Measurements from ENCODE around the gene MPHOSPH10. TPM values are rescaled to one million over a fixed set of nuclear protein-coding genes. Genes with fewer than 3 reads are reported as not detected.

MPHOSPH10 gene
- total RNA-seq, 1 experiment from 2014 or later = 34.1 TPM

DNA sequence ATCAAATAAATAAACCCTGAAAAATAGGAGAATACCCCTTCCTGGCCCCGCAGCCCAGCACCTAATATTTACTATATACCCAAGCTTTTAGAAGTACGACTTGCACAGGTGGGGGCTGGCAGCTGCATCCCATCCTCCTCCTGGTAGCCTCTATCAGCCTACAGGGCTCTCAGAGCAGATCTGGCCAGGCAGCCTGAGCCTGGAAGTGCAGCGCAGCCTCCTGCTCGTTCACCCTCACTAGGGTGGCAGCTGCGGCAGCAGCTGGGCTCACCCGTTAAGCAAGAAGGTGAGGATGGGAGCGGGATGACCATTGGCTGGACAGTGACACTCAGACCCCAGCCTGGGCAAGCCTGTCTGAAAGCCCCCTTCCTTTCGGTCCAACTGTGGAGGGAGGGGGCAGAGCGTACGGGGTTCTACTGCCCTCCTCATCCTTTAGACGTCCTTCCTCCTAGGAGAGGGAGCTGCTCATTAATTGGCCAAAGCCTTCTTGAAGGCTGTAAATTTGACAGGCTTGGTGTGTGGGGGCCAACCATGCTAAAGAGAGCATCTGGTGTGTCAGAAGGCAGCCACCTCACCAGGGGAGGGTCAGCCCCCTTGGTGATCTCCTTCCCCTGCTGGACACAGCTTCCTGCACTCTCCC, 23.3 kb downstream of the MPHOSPH10 start:
- no peak for TF ChIP-seq SIN3A (IDR thresholded peaks at IDR 0.05; ENCODE audit: borderline replicate concordance, insufficient read depth, low read depth, low read length)
- TF ChIP-seq POLR2AphosphoS5 (IDR thresholded peaks at IDR 0.05; ENCODE audit: low read depth, low read length) = no peak
- TF ChIP-seq, protein P1, sequence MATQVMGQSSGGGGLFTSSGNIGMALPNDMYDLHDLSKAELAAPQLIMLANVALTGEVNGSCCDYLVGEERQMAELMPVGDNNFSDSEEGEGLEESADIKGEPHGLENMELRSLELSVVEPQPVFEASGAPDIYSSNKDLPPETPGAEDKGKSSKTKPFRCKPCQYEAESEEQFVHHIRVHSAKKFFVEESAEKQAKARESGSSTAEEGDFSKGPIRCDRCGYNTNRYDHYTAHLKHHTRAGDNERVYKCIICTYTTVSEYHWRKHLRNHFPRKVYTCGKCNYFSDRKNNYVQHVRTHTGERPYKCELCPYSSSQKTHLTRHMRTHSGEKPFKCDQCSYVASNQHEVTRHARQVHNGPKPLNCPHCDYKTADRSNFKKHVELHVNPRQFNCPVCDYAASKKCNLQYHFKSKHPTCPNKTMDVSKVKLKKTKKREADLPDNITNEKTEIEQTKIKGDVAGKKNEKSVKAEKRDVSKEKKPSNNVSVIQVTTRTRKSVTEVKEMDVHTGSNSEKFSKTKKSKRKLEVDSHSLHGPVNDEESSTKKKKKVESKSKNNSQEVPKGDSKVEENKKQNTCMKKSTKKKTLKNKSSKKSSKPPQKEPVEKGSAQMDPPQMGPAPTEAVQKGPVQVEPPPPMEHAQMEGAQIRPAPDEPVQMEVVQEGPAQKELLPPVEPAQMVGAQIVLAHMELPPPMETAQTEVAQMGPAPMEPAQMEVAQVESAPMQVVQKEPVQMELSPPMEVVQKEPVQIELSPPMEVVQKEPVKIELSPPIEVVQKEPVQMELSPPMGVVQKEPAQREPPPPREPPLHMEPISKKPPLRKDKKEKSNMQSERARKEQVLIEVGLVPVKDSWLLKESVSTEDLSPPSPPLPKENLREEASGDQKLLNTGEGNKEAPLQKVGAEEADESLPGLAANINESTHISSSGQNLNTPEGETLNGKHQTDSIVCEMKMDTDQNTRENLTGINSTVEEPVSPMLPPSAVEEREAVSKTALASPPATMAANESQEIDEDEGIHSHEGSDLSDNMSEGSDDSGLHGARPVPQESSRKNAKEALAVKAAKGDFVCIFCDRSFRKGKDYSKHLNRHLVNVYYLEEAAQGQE (IDR thresholded peaks at IDR 0.05; ENCODE audit: insufficient read depth in 1 of 2, low read depth in 2 of 2, low read length in 1 of 2) = no peak
- no TSS peak for BruUV-seq (replicated peaks)
- H3K4me3 ChIP-seq (ENCODE audit: low read depth in 2 of 2, low read length in 2 of 2) = no peak overlapping the region
- DNase-seq (ENCODE audit: low read depth, low spot score) = no peak
- no peak for ATAC-seq
- H3K4me1 ChIP-seq (ENCODE audit: control insufficient read depth, insufficient read depth, low read length) = no peaks in the 10 kb centered on the region
- peaks cover 4% of the 10 kb centered on the region for H3K36me3 ChIP-seq (ENCODE audit: control insufficient read depth, insufficient read depth, low read length)
- in situ Hi-C loops (cut with HindIII; ENCODE audit: low pct_unique_long_range_greater_than_20kb, low sequenced_read_pairs) = no loop called here
- no peak overlapping the region for H3K27ac ChIP-seq (ENCODE audit: low read length)
- CTCF ChIA-PET = no interaction called here
- no peaks in the 10 kb centered on the region for H3K9me3 ChIP-seq (ENCODE audit: control insufficient read depth, insufficient read depth, low read depth, low read length)
- intact Hi-C loops (cut with micrococcal nuclease; ENCODE audit: unreplicated experiment) = no loop called here
- peaks cover 2% of the 10 kb centered on the region; the same call in 1 of the 2 replicates for H3K27me3 ChIP-seq (ENCODE audit: control insufficient read depth, insufficient read depth, low read length)
- POLR2A ChIA-PET = no interaction called here

DNA sequence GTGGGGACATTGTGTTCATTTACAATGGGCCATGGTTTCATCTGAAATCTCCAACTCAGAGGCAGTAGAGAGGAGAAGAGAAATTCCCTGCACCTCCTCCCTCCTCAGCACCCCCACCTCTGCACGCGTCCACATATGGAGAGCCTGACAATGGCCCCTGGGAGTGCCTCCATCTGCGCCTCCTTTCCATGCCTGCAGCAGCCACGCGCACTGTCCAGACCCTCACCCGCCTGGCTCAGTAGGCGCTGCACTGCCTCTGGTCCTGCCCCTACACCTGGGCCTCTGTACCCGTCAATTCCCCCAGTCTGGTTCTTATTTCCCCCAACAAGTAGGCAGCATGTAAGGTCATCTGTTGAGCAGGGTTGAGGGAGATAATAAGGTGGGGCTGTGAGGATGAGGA, 23.8 kb downstream of the MPHOSPH10 start:
- no peak overlapping the region for H3K27ac ChIP-seq (ENCODE audit: low read length)
- TF ChIP-seq POLR2AphosphoS5 (IDR thresholded peaks at IDR 0.05; ENCODE audit: low read depth, low read length) (no peak), TCF7L2 (IDR thresholded peaks at IDR 0.05; ENCODE audit: low read depth, low read length) (no peak), SIN3A (IDR thresholded peaks at IDR 0.05; ENCODE audit: borderline replicate concordance, insufficient read depth, low read depth, low read length) (no peak)
- TF ChIP-seq, protein P2, sequence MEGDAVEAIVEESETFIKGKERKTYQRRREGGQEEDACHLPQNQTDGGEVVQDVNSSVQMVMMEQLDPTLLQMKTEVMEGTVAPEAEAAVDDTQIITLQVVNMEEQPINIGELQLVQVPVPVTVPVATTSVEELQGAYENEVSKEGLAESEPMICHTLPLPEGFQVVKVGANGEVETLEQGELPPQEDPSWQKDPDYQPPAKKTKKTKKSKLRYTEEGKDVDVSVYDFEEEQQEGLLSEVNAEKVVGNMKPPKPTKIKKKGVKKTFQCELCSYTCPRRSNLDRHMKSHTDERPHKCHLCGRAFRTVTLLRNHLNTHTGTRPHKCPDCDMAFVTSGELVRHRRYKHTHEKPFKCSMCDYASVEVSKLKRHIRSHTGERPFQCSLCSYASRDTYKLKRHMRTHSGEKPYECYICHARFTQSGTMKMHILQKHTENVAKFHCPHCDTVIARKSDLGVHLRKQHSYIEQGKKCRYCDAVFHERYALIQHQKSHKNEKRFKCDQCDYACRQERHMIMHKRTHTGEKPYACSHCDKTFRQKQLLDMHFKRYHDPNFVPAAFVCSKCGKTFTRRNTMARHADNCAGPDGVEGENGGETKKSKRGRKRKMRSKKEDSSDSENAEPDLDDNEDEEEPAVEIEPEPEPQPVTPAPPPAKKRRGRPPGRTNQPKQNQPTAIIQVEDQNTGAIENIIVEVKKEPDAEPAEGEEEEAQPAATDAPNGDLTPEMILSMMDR (IDR thresholded peaks at IDR 0.05) = no peak
- TF ChIP-seq, protein P1 (IDR thresholded peaks at IDR 0.05; ENCODE audit: insufficient read depth in 1 of 2, low read depth in 2 of 2, low read length in 1 of 2) = no peak
- no peak overlapping the region for H3K4me3 ChIP-seq (ENCODE audit: low read depth in 2 of 2, low read length in 2 of 2)
- POLR2A ChIA-PET = no interaction called here
- no TSS peak for BruUV-seq (replicated peaks)
- peaks cover 4% of the 10 kb centered on the region for H3K36me3 ChIP-seq (ENCODE audit: control insufficient read depth, insufficient read depth, low read length)
- H3K27me3 ChIP-seq (ENCODE audit: control insufficient read depth, insufficient read depth, low read length) = peaks cover 2% of the 10 kb centered on the region; the same call in 1 of the 2 replicates
- DNase-seq (ENCODE audit: low read depth, low spot score) (no peak), ATAC-seq (no peak)
- H3K9me3 ChIP-seq (ENCODE audit: control insufficient read depth, insufficient read depth, low read depth, low read length) = no peaks in the 10 kb centered on the region
- no peaks in the 10 kb centered on the region for H3K4me1 ChIP-seq (ENCODE audit: control insufficient read depth, insufficient read depth, low read length)
- in situ Hi-C loops (cut with HindIII; ENCODE audit: low pct_unique_long_range_greater_than_20kb, low sequenced_read_pairs) (no loop called here), intact Hi-C loops (cut with micrococcal nuclease; ENCODE audit: unreplicated experiment) (no loop called here)
- CTCF ChIA-PET = no interaction called here
